ENCODE results near the gene PDGFRA.

GRCh38 chr4:54230484-54231418 is 1.7 kb downstream of the PDGFRA start:
- TF ChIP-seq CTCF (IDR thresholded peaks at IDR 0.05) (no peak), POLR2A (IDR thresholded peaks at IDR 0.05) (no peak)

Data from uterus (tissue), 2 donors.